HepG2 (cell line): ENCODE results near the gene SOX21. TPM values are rescaled to one million over a fixed set of nuclear protein-coding genes. Genes with fewer than 3 reads are reported as not detected.

ENCODE experiments used
- ATAC-seq: fragments of 200-7000 bp; cut with Tn5 transposase; 3 replicates; pipeline ENCODE4 v1.9.1; 2020; ENCODE audit warnings: mild to moderate bottlenecking, moderate library complexity
- BruUV-seq: library from RNA; stranded (reverse); fragments of 400-500 nt; replicated peaks from 2 replicates; lab custom pipeline; 2021; lab: Mats Ljungman, UMichigan
- CTCF ChIA-PET: fragments of 300-600 bp; formaldehyde crosslinking; extraction: SDS; loops from one replicate; lab custom pipeline; 2021; ENCODE audit warnings: low total read pairs, inconsistent platforms, low intra/inter-chr PET ratio; lab: Yijun Ruan, JAX
- POLR2A ChIA-PET: fragments of 350-600 bp; sonication (Branson Sonifier 250); formaldehyde crosslinking; loops from one replicate; lab custom pipeline; 2020; ENCODE audit warnings: antibody characterized with exemption, inconsistent platforms; lab: Yijun Ruan, JAX
- DNase-seq: peaks from one replicate; pipeline ENCODE4 v3.0.0-alpha.2; 2015; ENCODE audit warnings: low spot score
- FAIRE-seq: peaks from 3 replicates; lab custom pipeline; 2011; peaks lifted over from hg19 to GRCh38; lab: Jason Lieb, UNC
- H2AFZ ChIP-seq: one replicate; pipeline ENCODE4 v1.6.1; 2011; ENCODE audit warnings: low read length, inconsistent platforms
- H3K27ac ChIP-seq: fragments of 300-600 bp; 3 replicates; pipeline ENCODE4 v1.8.0; 2011; ENCODE audit warnings: mixed run types, mild to moderate bottlenecking, mixed read lengths, low read length, inconsistent platforms; ENCODE audit not compliant: insufficient read depth; ENCODE audit errors: extremely low read length
- H3K27me3 ChIP-seq, 2 experiments: fragments of 200-600 bp in 1 of 2; 2 replicates in 1 of 2; 3 replicates in 1 of 2; pipeline versions ENCODE4 v1.6.0 to v1.8.0; 2011; ENCODE audit warnings: low read length in 2 of 2, mild to moderate bottlenecking in 2 of 2, moderate library complexity in 2 of 2, inconsistent platforms in 1 of 2; ENCODE audit not compliant: insufficient read depth in 2 of 2, control insufficient read depth in 1 of 2
- H3K36me3 ChIP-seq, 2 experiments: fragments of 200-600 bp in 1 of 2; replicated peaks in 1 of 2; 2 replicates in 1 of 2; 3 replicates in 1 of 2; pipeline versions ENCODE4 v1.5.1 to v1.8.0; 2011; ENCODE audit warnings: low read length in 2 of 2, inconsistent platforms in 1 of 2; ENCODE audit not compliant: insufficient read depth in 2 of 2, control insufficient read depth in 1 of 2
- H3K4me1 ChIP-seq: 2 replicates; pipeline ENCODE4 v1.5.1; 2012; ENCODE audit warnings: low read length, inconsistent platforms; ENCODE audit not compliant: insufficient read depth
- H3K4me2 ChIP-seq: 2 replicates; pipeline ENCODE4 v1.6.0; 2011; ENCODE audit warnings: low read depth, low read length, inconsistent platforms
- H3K4me3 ChIP-seq, 3 experiments: fragments of 200-600 bp in 1 of 3; sonication (generic), shearing (Covaris generic) in 1 of 3; replicated peaks in 1 of 3; 2 replicates each; pipeline ENCODE4 v1.5.1; 2011 to 2016; ENCODE audit warnings: low read length in 3 of 3, inconsistent platforms in 2 of 3, low read depth in 2 of 3, mild to moderate bottlenecking in 2 of 3, control low read depth in 1 of 3, mixed read lengths in 1 of 3; ENCODE audit not compliant: insufficient read depth in 1 of 3
- H3K79me2 ChIP-seq: one replicate; pipeline ENCODE4 v1.6.1; 2011; ENCODE audit warnings: low read length, inconsistent platforms; ENCODE audit not compliant: insufficient read depth
- H3K9ac ChIP-seq: 2 replicates; pipeline ENCODE4 v1.6.0; 2011; ENCODE audit warnings: mild to moderate bottlenecking, low read depth, low read length, inconsistent platforms; ENCODE audit not compliant: insufficient read depth
- H3K9me3 ChIP-seq: 2 replicates; pipeline ENCODE4 v1.5.1; 2012; ENCODE audit warnings: mild to moderate bottlenecking, low read length
- H4K20me1 ChIP-seq: 2 replicates; pipeline ENCODE4 v1.6.0; 2011; ENCODE audit warnings: inconsistent platforms, mild to moderate bottlenecking, low read length, moderate library complexity; ENCODE audit not compliant: insufficient read depth
- DPF2 ChIP-seq: sonication (generic); formaldehyde crosslinking; IDR thresholded peaks from 2 replicates; pipeline ENCODE4 v1.4.0; 2020; ENCODE audit warnings: mild to moderate bottlenecking, low read depth, missing genetic modification reagents, borderline replicate concordance
- FUBP1 ChIP-seq: sonication (generic); formaldehyde crosslinking; IDR thresholded peaks from 2 replicates; pipeline ENCODE4 v1.5.1; 2020; ENCODE audit warnings: missing genetic modification reagents, mild to moderate bottlenecking, borderline replicate concordance
- HIVEP1 ChIP-seq: sonication (generic); formaldehyde crosslinking; IDR thresholded peaks from 2 replicates; pipeline ENCODE4 v1.4.0; 2020; ENCODE audit warnings: mild to moderate bottlenecking, missing genetic modification reagents
- KLF9 ChIP-seq: IDR thresholded peaks from 2 replicates; pipeline ENCODE4 v1.6.1; 2016; ENCODE audit warnings: low read depth
- MBNL3 ChIP-seq: fragments of 250-450 bp; sonication (Bioruptor Pico); conservative IDR thresholded peaks from 2 replicates; pipeline ENCODE4 v1.8.0; 2022; ENCODE audit warnings: mild to moderate bottlenecking, inconsistent platforms
- POLR2AphosphoS2 ChIP-seq: IDR thresholded peaks from 2 replicates; pipeline ENCODE4 v1.6.1; 2011; ENCODE audit warnings: low read depth, low read length, improper control_type of control experiment
- ZNF546 ChIP-seq: sonication (generic); formaldehyde crosslinking; conservative IDR thresholded peaks from 2 replicates; pipeline ENCODE4 v1.8.1; 2023; ENCODE audit warnings: mild to moderate bottlenecking, missing genetic modification reagents
- WGBS: methylation state at CpG from one replicate; pipeline ENCODE4 v1.1.6; 2017; ENCODE audit warnings: low lambda C conversion rate; 5-methylcytosine and 5-hydroxymethylcytosine counted together
- in situ Hi-C: cut with HindIII; loops from 2 replicates; pipeline ENCODE4 v1.10.0; 2017; ENCODE audit warnings: low pct_unique_long_range_greater_than_20kb; ENCODE audit not compliant: extremely low pct_ligation_motif_present
- intact Hi-C: fragments of 100-400 bp; cut with micrococcal nuclease; formaldehyde crosslinking; loops from one replicate; pipeline ENCODE4 v1.10.0; 2022; ENCODE audit not compliant: unreplicated experiment
- polyA plus RNA-seq, 8 experiments: library from polyadenylated mRNA; depleted of rRNA in 3 of 8; stranded (reverse) in 7 of 8; unstranded in 1 of 8; fragments of >200 nt; fragmentation: Illumina TruSeq in 4 of 8; extraction: Trizol in 4 of 8; gene quantifications; 2 replicates each; pipeline versions ENCODE4 v1.2.1 to v1.2.3, GENCODE V29; 2011 to 2016; ENCODE audit warnings: low read depth in 4 of 8, missing spikeins in 1 of 8, mixed read lengths in 1 of 8; ENCODE audit not compliant: insufficient read depth in 1 of 8
- total RNA-seq, 5 experiments: library from RNA; depleted of rRNA; stranded (reverse); fragments of >200 nt; fragmentation: Illumina TruSeq; extraction: Trizol; gene quantifications; 2 replicates each; pipeline ENCODE4 v1.2.3, GENCODE V29; 2016; ENCODE audit warnings: low read depth in 1 of 5

Gene SOX21
- total and polyA plus RNA-seq, 2 of the 13 experiments (the other 11 are each of a cell fraction or from before 2014, with no cell fraction given) = not detected

DNA sequence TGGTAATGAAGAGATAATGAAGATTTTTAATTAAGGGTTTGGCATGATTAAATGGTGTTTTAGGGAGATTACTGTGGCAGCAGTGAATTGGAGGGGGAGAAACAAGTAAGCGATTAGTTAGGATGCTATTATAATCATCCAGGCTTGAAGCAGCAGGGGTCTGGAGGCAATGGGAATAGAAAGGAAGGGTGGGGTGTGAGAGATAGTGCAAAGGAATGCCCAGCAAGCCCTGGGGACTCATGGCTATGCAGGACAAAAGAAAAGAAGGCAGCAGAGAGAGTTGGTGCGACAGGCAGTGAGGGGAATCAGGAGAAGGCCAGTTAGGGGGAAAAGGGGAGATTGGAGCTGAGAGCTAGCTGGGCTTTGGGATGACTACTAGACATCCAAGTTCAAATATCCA lies 34.5 kb downstream of the SOX21 start:
- in situ Hi-C loops = loop anchor here (25.0 kb wide), 1 partner anchor 485 kb away; no protein-coding TSS in a partner anchor
- no peaks in the 10 kb centered on the region for H3K36me3 ChIP-seq
- TF ChIP-seq FUBP1 (no peak), ZNF546 (no peak), HIVEP1 (no peak), POLR2AphosphoS2 (no peak), KLF9 (CRISPR knock-in tag) (no peak), DPF2 (no peak), MBNL3 (no peak)
- TF ChIP-seq, all 625 proteins: peak for 0
- no peaks in the 10 kb centered on the region for H4K20me1 ChIP-seq
- H3K79me2 ChIP-seq = no peaks in the 10 kb centered on the region
- no peak overlapping the region for H3K4me2 ChIP-seq
- H3K4me1 ChIP-seq = no peaks in the 10 kb centered on the region
- H3K4me3 ChIP-seq = no peak overlapping the region
- POLR2A ChIA-PET = no interaction called here
- H3K9ac ChIP-seq = no peak overlapping the region
- no peak overlapping the region for H3K27ac ChIP-seq
- no TSS peak for BruUV-seq
- intact Hi-C loops = loop anchor here (5.0 kb wide), 1 partner anchor 35 kb away; the partner anchor contains the start of gene SOX21
- no peak for ATAC-seq
- CTCF ChIA-PET = no interaction called here
- H2AFZ ChIP-seq = no peak overlapping the region
- no peak for DNase-seq
- H3K9me3 ChIP-seq = no peaks in the 10 kb centered on the region
- H3K27me3 ChIP-seq = peaks cover 0 to 12% of the 10 kb centered on the region in 2 experiments; a peak in 2 of 5 replicates
- FAIRE-seq = no peak
- whole genome bisulfite sequencing = 2% methylated on average over 2 of the region's 2 CpGs
